Ramos (cell line): ENCODE data around the gene HIPK3.
"Not testable (repeated sequence)": the region's sequence is repeated elsewhere in the genome, so short reads cannot be mapped to it uniquely, and the experiment has no call there.

Source experiments
- in situ Hi-C: fragments of 300-500 bp; cut with MboI; formaldehyde crosslinking; loops from one replicate; pipeline ENCODE4 v1.14.3; 2022; ENCODE audit warnings: low sequenced_read_pairs; ENCODE audit not compliant: unreplicated experiment

Gene HIPK3

GRCh38 chr11:33257897-33258630, 883 bp downstream of the HIPK3 start:
- in situ Hi-C loops, result no loop called here

GRCh38 chr11:33258631-33259205, 1.5 kb downstream of the HIPK3 start:
- in situ Hi-C loops, result no loop called here

DNA sequence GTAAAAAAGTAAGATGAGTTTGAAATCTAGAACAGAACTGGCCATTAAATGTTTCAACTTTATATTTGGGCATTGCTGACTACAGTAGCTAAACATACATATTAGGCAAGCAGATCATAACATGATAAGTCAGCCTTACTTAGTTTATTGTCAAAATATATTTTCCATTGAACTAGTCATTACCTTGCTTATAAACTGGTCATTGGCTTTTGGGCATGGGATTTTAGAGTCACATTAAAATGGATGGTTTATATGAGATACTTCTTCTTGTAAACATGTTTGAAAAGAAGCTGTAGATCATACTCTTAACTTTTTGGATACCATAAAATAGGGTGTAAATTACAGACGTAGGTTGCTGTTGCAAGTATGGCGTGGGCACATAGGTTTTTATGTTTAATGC, 2.7 kb downstream of the HIPK3 start:
- in situ Hi-C loops, result no loop called here

GRCh38 chr11:33261350-33261749, 4.2 kb downstream of the HIPK3 start:
- in situ Hi-C loops, result not testable (repeated sequence)

GRCh38 chr11:33262011-33262645, 4.9 kb downstream of the HIPK3 start:
- in situ Hi-C loops, result no loop called here

DNA sequence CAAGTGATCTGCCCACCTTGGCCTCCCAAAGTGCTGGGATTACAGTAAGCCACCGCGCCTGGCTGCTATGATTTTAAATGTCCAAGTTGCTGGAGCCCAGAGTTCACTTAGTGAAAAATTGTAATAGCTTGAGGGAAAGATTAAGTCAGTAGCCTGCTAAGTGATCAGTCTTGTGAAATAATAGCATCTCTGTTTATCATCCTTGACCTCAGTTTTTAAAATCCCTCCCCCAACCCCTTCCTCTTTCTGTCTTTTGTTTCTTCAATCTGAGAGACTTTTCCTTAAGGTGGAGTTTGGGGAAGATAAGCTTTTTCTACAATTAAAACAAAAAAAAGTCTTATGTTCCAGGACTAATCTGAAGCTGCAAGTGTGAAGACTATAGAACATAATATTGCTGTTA, 6.4 kb downstream of the HIPK3 start:
- in situ Hi-C loops, result no loop called here

DNA sequence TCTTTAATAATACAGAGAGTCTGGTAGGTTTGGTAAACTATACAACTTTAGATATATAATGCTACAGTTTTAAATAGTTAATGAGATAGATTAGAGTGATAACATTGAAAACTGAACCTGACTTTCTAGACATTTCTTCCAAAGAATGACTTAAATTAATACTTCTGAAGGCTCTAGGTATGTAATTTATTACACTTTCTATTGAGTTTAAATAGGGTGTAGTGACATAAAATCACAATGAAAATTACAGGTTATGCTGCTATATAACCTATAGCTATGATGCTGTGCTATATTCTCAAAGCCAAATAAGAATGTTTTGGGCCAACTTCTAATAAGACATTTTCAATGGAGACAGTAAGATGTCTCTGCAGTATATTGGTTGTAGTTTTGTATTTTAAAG, 7.7 kb downstream of the HIPK3 start:
- in situ Hi-C loops, result no loop called here

DNA sequence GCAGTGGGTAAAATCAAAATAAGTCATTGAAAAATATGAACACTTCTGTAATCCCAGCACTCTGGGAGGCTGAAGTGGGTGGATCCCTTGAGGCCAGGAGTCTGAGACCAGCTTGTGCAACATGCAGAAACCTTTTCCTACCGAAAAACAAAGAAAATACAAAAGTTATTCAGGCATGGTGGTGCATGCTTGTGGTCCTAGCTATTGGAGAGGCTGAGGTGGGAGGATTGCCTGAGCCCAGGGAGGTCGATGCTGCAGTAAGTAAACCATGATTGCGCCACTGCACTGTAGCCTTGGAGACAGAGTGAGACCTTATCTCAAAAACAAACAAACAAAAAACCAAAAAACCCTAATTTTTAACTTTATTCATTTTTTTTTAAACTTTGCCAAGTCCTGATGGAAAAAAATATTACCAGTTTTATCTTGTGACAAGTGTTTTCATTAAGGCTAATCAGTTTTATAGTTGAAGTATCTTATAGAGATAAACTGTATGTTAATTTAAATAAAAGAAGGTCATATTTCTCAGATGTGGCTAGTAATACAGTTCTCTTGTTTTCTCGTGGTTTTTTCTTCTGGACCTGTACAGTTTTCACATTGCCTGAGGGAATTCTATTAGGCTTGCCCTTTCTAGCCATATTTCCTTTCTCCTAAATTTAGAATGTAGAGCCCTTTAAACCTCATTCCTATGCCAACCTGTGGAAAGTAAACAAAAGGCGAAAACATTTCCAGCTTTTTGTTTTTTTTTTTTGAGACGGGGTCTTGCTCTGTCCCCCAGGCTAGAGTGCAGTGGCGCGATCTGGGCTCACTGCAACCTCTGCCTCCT, 9.4 kb downstream of the HIPK3 start:
- in situ Hi-C loops, result no loop called here

- in situ Hi-C loops, result no loop called here
Measured at GRCh38 chr11:33268945-33269540, 11.9 kb downstream of the HIPK3 start.

- in situ Hi-C loops, result no loop called here
Measured at GRCh38 chr11:33269822-33270221, 12.6 kb downstream of the HIPK3 start.

GRCh38 chr11:33271059-33271458, 13.9 kb downstream of the HIPK3 start:
- in situ Hi-C loops, result no loop called here

GRCh38 chr11:33272338-33273107, 15.3 kb downstream of the HIPK3 start:
- in situ Hi-C loops, result no loop called here

DNA sequence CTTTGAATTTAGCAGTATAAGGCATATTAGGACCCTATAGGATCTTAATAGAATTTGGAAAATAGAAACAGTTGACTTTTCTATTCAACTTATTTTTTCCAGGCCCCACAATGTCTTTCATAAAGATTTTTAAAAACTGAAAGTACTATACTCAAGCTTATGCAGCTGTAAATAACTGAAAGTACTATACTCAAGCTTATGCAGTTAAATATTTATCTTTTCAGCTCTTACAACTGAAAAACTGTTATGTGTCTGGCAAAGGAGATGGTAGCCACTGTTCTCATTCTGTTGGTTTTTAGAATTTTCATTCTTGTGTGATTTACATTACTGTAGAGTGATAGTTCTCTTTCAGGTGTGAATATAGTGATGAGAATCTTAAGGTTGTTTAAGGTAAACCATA, 16.5 kb downstream of the HIPK3 start:
- in situ Hi-C loops, result no loop called here

DNA sequence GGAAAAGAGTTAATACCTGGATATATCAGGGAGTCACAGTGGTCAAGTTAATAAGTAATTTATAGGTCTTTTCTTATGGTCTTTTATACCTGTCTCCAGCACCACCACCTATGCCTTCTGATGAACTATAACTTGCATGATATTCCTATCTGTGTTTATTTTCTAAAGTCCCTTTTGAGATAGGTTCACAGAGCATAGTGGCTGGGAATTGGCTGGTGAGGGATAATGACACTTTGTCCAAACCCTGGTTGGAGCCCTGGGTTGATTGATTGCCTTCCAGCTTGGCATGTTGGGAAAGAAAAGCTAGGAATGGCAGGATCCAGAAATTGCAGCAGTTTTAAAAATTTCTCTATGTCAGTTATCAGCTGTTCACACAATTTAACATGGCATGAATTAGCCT, 23.2 kb downstream of the HIPK3 start:
- in situ Hi-C loops, result no loop called here

GRCh38 chr11:33281758-33282157, 24.6 kb downstream of the HIPK3 start:
- in situ Hi-C loops, result no loop called here

DNA sequence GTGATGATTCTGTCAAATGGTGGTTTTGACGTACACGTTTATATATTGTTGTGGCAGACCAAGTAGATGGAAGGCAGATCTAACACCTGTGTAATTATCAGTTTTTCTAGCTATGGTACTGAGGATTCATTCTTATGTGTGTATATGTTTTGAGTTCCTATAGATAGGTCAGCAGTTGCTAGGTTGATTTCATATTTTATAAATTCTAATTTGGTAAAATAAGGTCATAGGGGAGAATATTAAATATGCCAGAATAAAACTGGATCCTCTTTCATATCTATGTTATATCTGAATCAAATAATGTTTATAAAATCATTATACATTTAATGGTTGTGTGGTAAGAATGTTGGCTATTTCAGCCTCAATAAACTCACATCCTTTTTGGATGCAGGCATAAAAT, 27.6 kb downstream of the HIPK3 start:
- in situ Hi-C loops, result no loop called here

DNA sequence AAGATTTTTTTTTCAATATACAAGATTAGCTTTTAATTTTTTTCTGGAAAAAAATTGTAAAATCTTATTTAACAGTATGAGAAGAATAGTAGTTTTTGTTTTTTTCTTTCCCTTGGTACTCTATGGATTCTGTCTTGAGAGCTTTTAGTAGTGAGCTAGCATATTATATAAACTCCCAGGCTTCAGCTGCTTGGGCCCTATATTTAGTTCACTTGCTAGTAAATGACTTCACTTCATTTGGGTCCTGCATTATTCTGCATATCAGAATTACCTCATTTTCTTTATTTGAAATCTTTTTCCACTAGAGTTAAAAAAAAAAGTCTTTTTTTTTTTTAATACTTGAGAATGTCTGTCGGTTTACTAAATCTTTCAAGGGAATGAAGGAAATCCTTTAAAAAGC, 33.1 kb downstream of the HIPK3 start:
- in situ Hi-C loops, result no loop called here

GRCh38 chr11:33291004-33291777, 34.0 kb downstream of the HIPK3 start:
- in situ Hi-C loops, result no loop called here

- in situ Hi-C loops, result no loop called here
Measured at GRCh38 chr11:33292311-33292710, 35.1 kb downstream of the HIPK3 start.
